Gastroesophageal sphincter (tissue), 3 donors: Measurements from ENCODE around the gene PAX7.

Experiments used
- CTCF ChIP-seq, 4 experiments: fragments of 200-600 bp in 2 of 4; fragments of 450-650 bp in 2 of 4; sonication (generic) in 1 of 4; IDR thresholded peaks; one replicate each; pipeline ENCODE4 v1.5.1; 2017 to 2019; ENCODE audit warnings: antibody characterized with exemption in 4 of 4, mild to moderate bottlenecking in 2 of 4, moderate library complexity in 2 of 4
- EP300 ChIP-seq: sonication (generic); formaldehyde crosslinking; IDR thresholded peaks from one replicate; pipeline ENCODE4 v1.6.1; 2017; ENCODE audit warnings: antibody characterized with exemption, mild to moderate bottlenecking
- POLR2A ChIP-seq, 2 donors: fragments of 450-650 bp; IDR thresholded peaks; one replicate each; pipeline ENCODE4 v1.6.1; 2017; ENCODE audit warnings: antibody characterized with exemption in 2 of 2, mild to moderate bottlenecking in 2 of 2, moderate library complexity in 1 of 2
- POLR2AphosphoS5 ChIP-seq: sonication (generic); formaldehyde crosslinking; IDR thresholded peaks from one replicate; pipeline ENCODE4 v1.6.1; 2017; ENCODE audit warnings: antibody characterized with exemption

DNA sequence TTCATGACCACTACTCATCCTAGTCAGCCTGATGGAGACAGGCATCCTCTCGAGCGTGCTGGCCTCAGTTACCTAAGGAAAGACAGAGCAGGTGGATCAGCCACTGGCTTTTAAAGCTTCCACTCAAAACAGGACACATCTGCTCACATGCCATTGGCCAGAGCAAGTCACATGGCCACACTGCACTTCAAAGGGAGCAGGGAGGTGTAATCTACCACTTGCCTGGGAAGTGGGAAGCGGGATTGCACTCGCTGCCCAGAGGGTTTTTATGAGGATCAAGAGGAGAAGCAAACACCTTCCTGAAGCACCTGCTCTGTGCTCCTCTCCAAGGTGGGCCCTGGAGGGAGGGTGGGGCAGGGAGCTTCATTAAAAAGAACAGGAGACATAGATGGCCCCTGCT lies 120.8 kb downstream of the PAX7 start:
- TF ChIP-seq CTCF (IDR thresholded peaks at IDR 0.05), result no peak
- no peak for TF ChIP-seq POLR2A (IDR thresholded peaks at IDR 0.05)
- TF ChIP-seq EP300, result no peak
- TF ChIP-seq POLR2AphosphoS5, result no peak
